DMS153 (cell line): Measurements from ENCODE around the gene PAQR8.
A peak's percentile ranks its signal among the peaks of the same experiment; 100 is the strongest.
"Not testable (repeated sequence)": the region's sequence is repeated elsewhere in the genome, so short reads cannot be mapped to it uniquely, and the experiment has no call there.

Source experiments
- DNase-seq: peaks from one replicate; lab custom pipeline; 2025; lab: John Stamatoyannopoulos, UW

Gene PAQR8

DNA sequence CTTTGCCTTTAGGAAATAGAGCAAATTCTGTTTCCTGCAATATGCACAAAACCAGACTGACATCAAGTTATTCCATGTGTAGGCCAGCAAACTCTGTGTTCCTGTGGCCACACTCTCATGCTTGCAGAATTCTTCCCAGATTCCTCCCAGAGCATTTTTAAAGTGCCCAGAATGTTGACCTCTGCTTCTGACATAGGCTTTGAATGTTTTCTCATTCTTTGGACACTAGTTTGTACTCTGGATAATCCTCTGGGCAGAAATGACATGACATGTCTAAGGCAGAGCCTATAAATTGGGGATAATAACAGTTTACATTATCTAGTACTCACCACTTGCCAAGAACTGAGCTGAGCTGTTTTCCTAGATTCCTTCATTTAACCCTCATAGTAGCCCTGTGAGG lies 49.0 kb downstream of the PAQR8 start:
- DNase-seq, result no peak

DNA sequence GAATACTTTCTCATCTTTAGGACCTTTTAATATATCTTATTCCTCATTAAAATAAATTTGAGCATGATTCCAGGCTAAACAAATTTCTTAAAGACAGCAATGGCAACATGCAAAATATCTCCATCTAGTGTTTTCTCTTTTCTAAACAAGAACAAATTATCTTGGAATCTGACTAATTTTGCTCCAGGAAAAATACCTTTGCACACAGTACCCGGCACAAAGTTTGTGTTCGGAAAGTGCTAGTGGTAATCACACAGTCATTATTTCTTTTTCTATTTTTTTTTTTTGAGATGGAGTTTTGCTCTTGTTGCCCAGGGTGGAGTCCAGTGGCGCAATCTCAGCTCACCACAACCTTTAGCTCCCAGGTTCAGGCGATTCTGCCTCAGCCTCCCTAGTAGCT lies 50.0 kb downstream of the PAQR8 start:
- no peak for DNase-seq

DNA sequence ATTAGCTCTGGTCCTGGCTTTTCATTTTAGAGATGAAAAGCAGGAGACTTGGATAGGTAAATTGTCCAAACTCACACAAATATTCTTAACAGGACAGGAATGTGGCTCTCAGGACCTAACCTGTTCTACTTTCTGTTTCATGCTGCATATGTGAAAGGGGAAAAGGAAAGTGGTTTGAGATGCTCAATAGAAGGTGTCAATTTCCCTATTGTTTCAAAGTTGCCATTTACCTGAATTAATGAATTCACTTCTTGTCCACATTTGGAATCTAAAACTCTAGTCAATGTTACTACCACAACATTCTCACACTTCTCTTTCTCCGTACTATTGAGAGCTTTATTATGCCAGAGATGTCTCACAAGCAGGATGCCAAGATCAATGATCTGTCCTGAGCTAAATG lies 53.4 kb downstream of the PAQR8 start:
- DNase-seq, result no peak

- no peak for DNase-seq
Observed at GRCh38 chr6:52415917-52416628, 54.1 kb downstream of the PAQR8 start.

DNA sequence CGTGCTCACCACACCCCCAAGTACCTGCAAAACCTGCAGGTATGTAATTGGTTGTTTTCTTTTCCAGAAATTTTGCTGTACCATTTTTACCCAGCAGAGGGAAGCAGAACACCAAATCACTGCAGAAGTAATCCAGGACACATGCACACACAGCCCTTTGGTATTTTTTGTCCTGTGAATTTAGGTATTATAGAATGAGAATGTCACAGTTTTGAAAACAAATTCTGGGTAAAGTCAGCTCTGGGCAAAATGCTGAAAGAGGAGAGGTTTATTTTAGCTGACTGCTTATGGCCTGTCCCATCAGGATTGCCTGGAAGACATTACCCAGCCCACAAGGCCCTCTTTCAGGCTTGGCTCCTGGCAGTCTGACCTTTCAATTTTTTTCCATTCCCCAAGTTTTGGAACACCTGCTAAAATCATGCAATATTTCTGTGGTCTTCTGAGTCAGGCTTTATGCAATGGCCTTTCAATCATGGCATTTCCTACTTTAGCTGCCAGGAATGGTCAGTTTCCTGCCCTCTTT lies 54.7 kb downstream of the PAQR8 start:
- peak; percentile 74 for DNase-seq

GRCh38 chr6:52417675-52418111 lies 55.7 kb downstream of the PAQR8 start:
- peak; percentile 27 for DNase-seq

- no peak for DNase-seq
Observed at GRCh38 chr6:52418606-52419005, 56.7 kb downstream of the PAQR8 start.

GRCh38 chr6:52419809-52420667 lies 58.1 kb downstream of the PAQR8 start, which contains the start of gene EFHC1:
EFHC1 (plus strand) TSS chr6:52420342; CDS start chr6:52420411, 69 bp downstream.
- peak; percentile 98 for DNase-seq

GRCh38 chr6:52420668-52421358 lies 58.9 kb downstream of the PAQR8 start:
- DNase-seq, result peak; percentile 29

DNA sequence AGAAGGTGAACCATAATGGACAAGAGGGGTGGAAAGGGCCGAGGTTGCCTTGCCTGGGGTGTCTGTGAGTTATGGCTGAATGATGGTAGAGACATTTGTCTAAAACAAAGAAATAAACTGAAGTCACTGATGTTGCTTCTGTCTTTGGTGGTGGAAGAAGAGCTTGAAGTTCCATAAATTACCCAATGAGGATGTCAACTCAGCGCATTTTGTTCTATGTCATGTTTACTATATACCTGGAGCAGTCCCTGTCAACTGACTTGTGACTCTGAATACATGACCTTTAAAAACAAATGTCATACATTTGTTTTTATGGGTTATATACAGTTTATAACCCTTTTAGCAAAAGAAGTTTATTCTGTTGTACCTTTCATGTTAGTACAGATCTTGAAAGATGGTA lies 60.2 kb downstream of the PAQR8 start:
- DNase-seq, result no peak

DNA sequence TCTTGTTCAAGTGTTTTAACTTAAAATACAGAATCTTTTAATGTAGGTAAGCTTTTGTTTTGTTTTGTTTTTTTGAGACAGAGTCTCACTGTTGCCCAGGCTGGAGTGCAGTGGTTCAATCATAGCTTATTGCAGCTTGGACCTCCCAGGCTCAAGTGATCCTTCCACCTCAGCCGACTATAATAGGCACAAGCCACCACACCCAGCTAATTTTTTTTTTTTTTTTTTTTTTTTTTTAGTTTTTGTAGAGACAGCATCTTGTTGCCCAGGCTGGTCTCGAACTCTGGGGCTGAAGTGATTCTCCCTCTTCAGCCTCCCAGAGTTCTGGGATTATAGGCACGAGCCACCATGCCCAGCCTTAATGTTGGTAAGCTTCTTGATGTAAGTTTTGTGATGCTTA lies 61.5 kb downstream of the PAQR8 start:
- no peak for DNase-seq

DNA sequence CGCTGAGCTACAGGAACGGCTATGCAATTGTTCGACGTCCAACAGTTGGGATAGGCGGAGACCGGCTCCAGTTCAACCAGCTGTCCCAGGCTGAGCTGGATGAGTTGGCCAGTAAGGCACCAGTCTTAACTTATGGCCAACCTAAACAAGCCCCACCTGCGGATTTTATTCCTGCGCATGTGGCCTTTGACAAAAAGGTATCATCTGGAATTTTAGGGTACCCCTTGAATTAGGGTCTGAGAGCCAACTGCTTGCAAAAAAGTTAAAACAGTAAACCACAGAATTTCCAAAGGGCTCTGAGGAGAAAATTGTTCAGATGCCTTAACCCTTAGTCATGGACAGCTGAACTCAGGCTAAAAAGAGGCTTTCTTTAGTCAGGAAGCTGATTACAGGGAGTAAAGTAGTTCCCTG lies 62.0 kb downstream of the PAQR8 start:
- DNase-seq, result no peak

DNA sequence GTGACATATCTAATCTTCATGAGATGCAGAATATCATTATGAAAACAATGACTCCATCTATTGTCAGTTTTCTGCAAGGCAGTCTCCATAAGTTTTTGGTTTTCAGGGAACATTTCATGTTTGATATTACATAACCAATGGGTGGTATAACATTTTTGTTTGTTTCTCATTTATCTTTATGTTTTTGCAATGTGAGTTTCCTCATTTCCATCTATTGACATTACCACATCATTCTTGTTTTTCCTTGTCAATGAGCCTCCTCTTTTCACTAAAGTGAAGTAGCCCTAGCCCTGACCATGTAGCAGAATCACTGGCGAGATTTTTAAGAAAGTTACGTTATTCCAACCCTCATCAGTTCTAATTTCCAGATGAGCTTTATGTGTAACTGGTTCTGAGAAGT lies 62.6 kb downstream of the PAQR8 start:
- DNase-seq, result no peak

DNA sequence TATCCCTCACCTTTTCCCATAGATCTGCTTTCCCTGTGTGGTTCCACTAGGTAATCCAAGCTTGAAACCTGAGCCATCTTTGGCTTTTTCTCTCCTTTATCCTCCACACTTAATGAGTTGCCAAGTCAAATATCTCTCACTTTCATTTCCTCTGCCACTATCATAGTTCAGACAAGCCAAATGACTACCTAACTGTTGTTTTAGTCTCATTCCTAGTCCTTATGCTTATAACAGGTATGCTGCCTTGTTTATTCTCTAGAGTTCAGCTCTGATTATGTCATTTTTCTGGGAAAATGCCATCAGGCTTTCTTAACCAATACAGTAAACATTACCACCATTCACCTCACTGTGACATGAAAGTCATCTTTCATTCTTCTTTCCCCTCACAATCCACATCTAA lies 64.7 kb downstream of the PAQR8 start:
- DNase-seq, result no peak

- DNase-seq, result not testable (repeated sequence)
Observed at GRCh38 chr6:52433294-52433693, 71.3 kb downstream of the PAQR8 start.

GRCh38 chr6:52435345-52435744 lies 73.4 kb downstream of the PAQR8 start:
- DNase-seq, result no peak

GRCh38 chr6:52438926-52439325 lies 77.0 kb downstream of the PAQR8 start:
- no peak for DNase-seq

DNA sequence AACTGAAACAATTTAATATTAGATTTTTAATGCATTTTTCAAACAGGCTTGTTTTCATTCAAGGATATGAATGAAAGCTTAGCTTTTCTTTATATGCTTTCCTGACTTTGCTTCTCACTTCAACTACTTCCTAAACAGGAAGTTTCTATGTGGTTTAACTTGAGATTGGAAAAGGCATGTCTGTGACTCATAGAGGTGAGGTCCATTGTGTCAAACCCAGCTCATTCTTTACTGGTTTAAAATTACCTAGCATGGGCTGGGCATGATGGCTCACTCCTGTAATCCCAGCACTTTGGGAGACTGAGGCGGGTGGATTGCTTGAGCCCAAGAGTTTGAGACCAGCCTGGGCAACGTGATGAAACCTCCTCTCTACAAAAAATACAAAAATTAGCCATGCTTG lies 92.6 kb downstream of the PAQR8 start:
- DNase-seq, result no peak

DNA sequence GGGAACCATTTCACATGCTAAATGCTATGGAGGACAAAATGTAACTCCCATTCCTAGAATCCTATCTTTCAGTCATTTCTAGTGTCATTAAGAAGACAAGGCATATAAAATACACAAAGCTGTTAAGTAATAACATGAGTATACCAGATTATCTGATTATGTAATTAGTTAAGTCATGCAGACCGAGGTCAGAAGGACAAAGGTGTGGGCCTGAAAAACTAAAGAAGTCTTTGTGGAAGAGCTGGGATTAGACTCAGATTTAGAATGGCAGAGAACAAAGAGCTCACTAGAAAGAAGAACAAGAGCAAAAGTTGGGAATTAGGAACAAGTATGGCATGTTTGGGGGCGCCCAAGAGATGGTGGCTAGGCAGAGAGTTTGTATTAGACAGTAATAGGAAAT lies 95.1 kb downstream of the PAQR8 start:
- DNase-seq, result no peak
